HG03045 (cell line): ENCODE measurements around the gene PPP1R10.
"Not testable (repeated sequence)": the region's sequence is repeated elsewhere in the genome, so short reads cannot be mapped to it uniquely, and the experiment has no call there.

Source experiments
- ATAC-seq: cut with Tn5 transposase; IDR thresholded peaks from one replicate; pipeline ENCODE4 v1.9.1; 2021; ENCODE audit warnings: mild to moderate bottlenecking, moderate library complexity; ENCODE audit not compliant: unreplicated experiment

The PPP1R10 gene

GRCh38 chr6:30616811-30617564 is at the start of gene PPP1R10:
Gene PPP1R10, minus strand, starts transcription at chr6:30617243. Its CDS starts 7,299 bp downstream, at chr6:30609944.
- peak; percentile 84 for ATAC-seq

GRCh38 chr6:30666300-30666699 is 49.3 kb upstream of the PPP1R10 start:
- not testable (repeated sequence) for ATAC-seq

- no peak for ATAC-seq
Measured at GRCh38 chr6:30664994-30665767, 48.1 kb upstream of the PPP1R10 start.

GRCh38 chr6:30657922-30658321 is 40.9 kb upstream of the PPP1R10 start:
- ATAC-seq = not testable (repeated sequence)

GRCh38 chr6:30657454-30657853 is 40.4 kb upstream of the PPP1R10 start:
- ATAC-seq = no peak

GRCh38 chr6:30656513-30656912 is 39.5 kb upstream of the PPP1R10 start:
- no peak for ATAC-seq

GRCh38 chr6:30655743-30656094 is 38.7 kb upstream of the PPP1R10 start:
- no peak for ATAC-seq

- no peak for ATAC-seq
Measured at GRCh38 chr6:30654798-30655742, 38.0 kb upstream of the PPP1R10 start.

GRCh38 chr6:30651143-30651542 is 34.1 kb upstream of the PPP1R10 start:
- no peak for ATAC-seq

- peak; percentile 66 for ATAC-seq
Measured at GRCh38 chr6:30647242-30648116, 30.4 kb upstream of the PPP1R10 start.

GRCh38 chr6:30646450-30647241 is 29.6 kb upstream of the PPP1R10 start, which contains the start of gene C6orf136:
Gene C6orf136, plus strand, starts transcription at chr6:30647133. Its CDS starts 99 bp downstream, at chr6:30647232.
- peak; percentile 54 for ATAC-seq

GRCh38 chr6:30645989-30646388 is 28.9 kb upstream of the PPP1R10 start:
- ATAC-seq = no peak

GRCh38 chr6:30644769-30645168 is 27.7 kb upstream of the PPP1R10 start:
- ATAC-seq = no peak

GRCh38 chr6:30643656-30644055 is 26.6 kb upstream of the PPP1R10 start:
- no peak for ATAC-seq

- ATAC-seq = no peak
Measured at GRCh38 chr6:30641048-30641447, 24.0 kb upstream of the PPP1R10 start.

GRCh38 chr6:30640481-30640880 is 23.4 kb upstream of the PPP1R10 start:
- no peak for ATAC-seq

- ATAC-seq = no peak
Measured at GRCh38 chr6:30635834-30636233, 18.8 kb upstream of the PPP1R10 start.

- peak; percentile 81 for ATAC-seq
Measured at GRCh38 chr6:30626484-30627366, 9.7 kb upstream of the PPP1R10 start, which contains the start of gene ATAT1. Gene ATAT1, plus strand, starts transcription at chr6:30626874.
